H1 (cell line): ENCODE measurements around the gene EIF2B1. TPM values are rescaled to one million over a fixed set of nuclear protein-coding genes. Genes with fewer than 3 reads are reported as not detected.
"Not testable (repeated sequence)": the region's sequence is repeated elsewhere in the genome, so short reads cannot be mapped to it uniquely, and the experiment has no call there.

Source experiments
- CTCF ChIA-PET: fragments of 300-600 bp; sonication (Branson Sonifier 250); formaldehyde crosslinking; loops from one replicate; lab custom pipeline; 2021; ENCODE audit not compliant: partially characterized antibody; lab: Charles Lee
- POLR2A ChIA-PET: fragments of 300-600 bp; sonication (Branson Sonifier 250); formaldehyde crosslinking; loops from one replicate; lab custom pipeline; 2021; ENCODE audit warnings: inconsistent platforms; ENCODE audit not compliant: partially characterized antibody; lab: Charles Lee
- DNase-seq, 2 experiments: peaks; one replicate each; pipeline versions ENCODE4 v3.0.0 to v3.0.0-alpha.2; 2010 to 2022; ENCODE audit warnings: low spot score in 2 of 2, low read depth in 1 of 2, mixed read lengths in 1 of 2
- FAIRE-seq: peaks from 2 replicates; lab custom pipeline; 2011; peaks lifted over from hg19 to GRCh38; lab: Jason Lieb, UNC
- H2AFZ ChIP-seq: 2 replicates; pipeline ENCODE4 v1.8.1; 2012; ENCODE audit warnings: low read length, inconsistent platforms
- H2AK5ac ChIP-seq: 2 replicates; pipeline ENCODE4 v1.6.1; 2013; ENCODE audit warnings: low read depth, low read length
- H2BK120ac ChIP-seq: replicated peaks from 2 replicates; pipeline ENCODE3; 2013; ENCODE audit warnings: low read depth, low read length, inconsistent platforms
- H2BK12ac ChIP-seq: 2 replicates; pipeline ENCODE4 v1.6.1; 2013; ENCODE audit warnings: low read depth, low read length
- H2BK15ac ChIP-seq: 2 replicates; pipeline ENCODE4 v1.6.1; 2013; ENCODE audit warnings: low read length
- H2BK20ac ChIP-seq: 2 replicates; pipeline ENCODE4 v1.6.1; 2013; ENCODE audit warnings: low read length
- H2BK5ac ChIP-seq: 2 replicates; pipeline ENCODE4 v1.6.1; 2013; ENCODE audit warnings: low read depth, low read length
- H3K14ac ChIP-seq: 2 replicates; pipeline ENCODE4 v1.6.1; 2013; ENCODE audit warnings: inconsistent platforms; ENCODE audit not compliant: insufficient read length
- H3K18ac ChIP-seq: 2 replicates; pipeline ENCODE4 v1.6.1; 2013; ENCODE audit warnings: low read length; ENCODE audit errors: extremely low read depth
- H3K23ac ChIP-seq: 2 replicates; pipeline ENCODE4 v1.6.1; 2013; ENCODE audit warnings: inconsistent platforms; ENCODE audit not compliant: insufficient read length
- H3K23me2 ChIP-seq: 2 replicates; pipeline ENCODE4 v1.6.1; 2013; ENCODE audit warnings: low read depth, low read length
- H3K27ac ChIP-seq: 2 replicates; pipeline ENCODE4 v1.6.1; 2011; ENCODE audit warnings: low read depth, low read length, inconsistent platforms
- H3K27me3 ChIP-seq, 4 experiments: replicated peaks in 1 of 4; 1 replicate in 1 of 4; 2 replicates in 3 of 4; pipeline versions ENCODE4 v1.6.1 to v1.8.1; 2011 to 2013; ENCODE audit warnings: low read length in 3 of 4, mild to moderate bottlenecking in 3 of 4, inconsistent platforms in 2 of 4, mixed read lengths in 2 of 4, moderate library complexity in 1 of 4; ENCODE audit not compliant: control insufficient read depth in 3 of 4, insufficient read depth in 3 of 4; ENCODE audit errors: extremely low read depth in 1 of 4
- H3K36me3 ChIP-seq, 4 experiments: 2 replicates each; pipeline versions ENCODE4 v1.6.1 to v1.8.1; 2011 to 2013; ENCODE audit warnings: mild to moderate bottlenecking in 4 of 4, low read length in 3 of 4, moderate library complexity in 2 of 4, control low read depth in 1 of 4, inconsistent platforms in 1 of 4; ENCODE audit not compliant: insufficient read depth in 4 of 4, control insufficient read depth in 2 of 4
- H3K4ac ChIP-seq: replicated peaks from 2 replicates; pipeline ENCODE3; 2013; ENCODE audit warnings: low read length, low read depth, mixed read lengths, inconsistent platforms; ENCODE audit not compliant: insufficient read length
- H3K4me1 ChIP-seq, 4 experiments: replicated peaks in 1 of 4; 1 replicate in 1 of 4; 2 replicates in 3 of 4; pipeline versions ENCODE4 v1.6.1 to v1.8.1; 2011 to 2013; ENCODE audit warnings: low read length in 3 of 4, inconsistent platforms in 2 of 4, mixed read lengths in 1 of 4; ENCODE audit not compliant: insufficient read depth in 4 of 4, control insufficient read depth in 3 of 4
- H3K4me2 ChIP-seq, 2 experiments: 2 replicates each; pipeline versions ENCODE4 v1.6.1 to v1.8.1; 2011 to 2013; ENCODE audit warnings: low read depth in 2 of 2, low read length in 2 of 2, control low read depth in 1 of 2, inconsistent platforms in 1 of 2, mild to moderate bottlenecking in 1 of 2; ENCODE audit not compliant: insufficient read depth in 1 of 2
- H3K4me3 ChIP-seq, 4 experiments: fragments of 200-600, 300-600 bp in 1 of 4; sonication (generic), shearing (Covaris generic), sonication (Bioruptor Twin) in 1 of 4; 2 replicates each; pipeline versions ENCODE4 v1.5.1 to v1.8.1; 2011 to 2016; ENCODE audit warnings: low read length in 4 of 4, low read depth in 3 of 4, control low read depth in 2 of 4, inconsistent platforms in 2 of 4, mild to moderate bottlenecking in 2 of 4, mixed read lengths in 1 of 4, moderate library complexity in 1 of 4; ENCODE audit not compliant: insufficient read depth in 2 of 4; ENCODE audit errors: extremely low read depth in 1 of 4
- H3K56ac ChIP-seq: replicated peaks from 2 replicates; pipeline ENCODE3; 2013; ENCODE audit warnings: low read depth, mild to moderate bottlenecking, mixed read lengths, low read length, inconsistent platforms; ENCODE audit not compliant: insufficient read length
- H3K79me1 ChIP-seq: 2 replicates; pipeline ENCODE4 v1.6.1; 2013; ENCODE audit warnings: low read depth, low read length, control low read depth
- H3K79me2 ChIP-seq, 2 experiments: 2 replicates each; pipeline versions ENCODE4 v1.6.1 to v1.8.1; 2012 to 2013; ENCODE audit warnings: low read length in 2 of 2, mild to moderate bottlenecking in 2 of 2, inconsistent platforms in 1 of 2; ENCODE audit not compliant: insufficient read depth in 2 of 2, control insufficient read depth in 1 of 2
- H3K9ac ChIP-seq, 4 experiments: replicated peaks in 1 of 4; 1 replicate in 1 of 4; 2 replicates in 3 of 4; pipeline versions ENCODE4 v1.6.1 to v1.8.1; 2011 to 2013; ENCODE audit warnings: low read depth in 3 of 4, low read length in 3 of 4, control low read depth in 2 of 4, mild to moderate bottlenecking in 2 of 4, moderate library complexity in 2 of 4, inconsistent platforms in 1 of 4; ENCODE audit errors: extremely low read depth in 1 of 4
- H3K9me3 ChIP-seq, 2 experiments: 2 replicates each; pipeline versions ENCODE4 v1.6.1 to v1.8.1; 2012 to 2013; ENCODE audit warnings: mild to moderate bottlenecking in 2 of 2, moderate library complexity in 2 of 2, control low read depth in 1 of 2, inconsistent platforms in 1 of 2, low read depth in 1 of 2, low read length in 1 of 2, mixed read lengths in 1 of 2; ENCODE audit not compliant: insufficient read depth in 2 of 2
- H4K20me1 ChIP-seq, 2 experiments: replicated peaks in 1 of 2; 2 replicates each; pipeline versions ENCODE3 to v1.8.1; 2011 to 2013; ENCODE audit warnings: inconsistent platforms in 2 of 2, low read length in 2 of 2, mild to moderate bottlenecking in 1 of 2; ENCODE audit not compliant: insufficient read depth in 2 of 2, control insufficient read depth in 1 of 2
- H4K5ac ChIP-seq: 2 replicates; pipeline ENCODE4 v1.6.1; 2013; ENCODE audit warnings: low read length, low read depth, mixed read lengths, inconsistent platforms; ENCODE audit not compliant: insufficient read length
- H4K8ac ChIP-seq: 2 replicates; pipeline ENCODE4 v1.8.0; 2013; ENCODE audit warnings: mild to moderate bottlenecking, moderate library complexity, low read length, inconsistent platforms; ENCODE audit not compliant: insufficient read depth; ENCODE audit errors: extremely low read depth
- H4K91ac ChIP-seq: replicated peaks from 2 replicates; pipeline ENCODE3; 2013; ENCODE audit warnings: low read length, mixed read lengths, inconsistent platforms; ENCODE audit not compliant: insufficient read length
- EGR1 ChIP-seq: IDR thresholded peaks from 2 replicates; pipeline ENCODE4 v1.6.1; 2011; ENCODE audit warnings: low read depth, low read length, borderline replicate concordance
- WGBS, 2 experiments: shearing (Covaris generic) in 1 of 2; methylation state at CpG; one replicate each; pipeline versions ENCODE4 v1.1.6 to v1.1.7; 2013 to 2015; ENCODE audit warnings: low lambda C conversion rate in 2 of 2, mixed read lengths in 2 of 2, inconsistent platforms in 1 of 2, low coverage in 1 of 2, missing lambda C conversion rate in 1 of 2; ENCODE audit not compliant: insufficient replicate concordance in 2 of 2, insufficient coverage in 1 of 2, insufficient read length in 1 of 2; ENCODE audit errors: extremely low coverage in 1 of 2, missing lambda C conversion rate in 1 of 2; 5-methylcytosine and 5-hydroxymethylcytosine counted together
- polyA plus RNA-seq, 7 experiments: library from polyadenylated mRNA; depleted of rRNA in 3 of 7; stranded (reverse) in 5 of 7; unstranded in 2 of 7; fragments of >200 nt in 5 of 7; fragments of 200-250 nt in 2 of 7; gene quantifications; 1 replicate in 5 of 7; 2 replicates in 1 of 7; 4 replicates in 1 of 7; pipeline versions ENCODE4 v1.2.1 to v1.2.3, GENCODE V29; 2011 to 2013; ENCODE audit warnings: missing spikeins in 2 of 7, mixed read lengths in 2 of 7
- total RNA-seq: library from RNA; stranded (reverse); fragmentation: NEBNext Ultra II Directional; extraction: Animal tissue kit (Norgen Biotek cat#: 25700); gene quantifications from 2 replicates; pipeline ENCODE4 v1.2.1, GENCODE V29; 2021

EIF2B1 gene
- total and polyA plus RNA-seq, 2 of the 8 experiments (the other 6 are each of a cell fraction or from before 2014, with no cell fraction given), result 24.9 to 49.9 TPM

DNA sequence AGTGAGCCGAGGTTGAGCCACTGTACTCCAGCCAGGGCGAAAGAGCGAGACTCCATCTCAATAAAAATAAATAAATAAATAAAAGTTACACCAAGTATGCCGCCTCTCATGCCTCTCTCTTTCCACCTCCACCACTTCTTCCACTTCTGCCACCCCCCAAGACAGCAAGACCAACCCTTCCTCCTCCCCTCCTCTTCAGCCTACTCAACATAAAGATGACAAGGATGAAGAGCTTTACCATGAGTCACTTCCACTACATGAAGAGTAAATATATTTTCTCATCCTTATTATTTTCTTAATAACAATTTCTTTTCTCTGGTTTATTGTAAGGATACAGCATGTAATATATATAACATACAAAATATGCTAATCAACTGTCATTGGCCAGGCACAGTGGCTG, 52.7 kb downstream of the EIF2B1 start (continued):
- TF ChIP-seq EGR1, result no peak

DNA sequence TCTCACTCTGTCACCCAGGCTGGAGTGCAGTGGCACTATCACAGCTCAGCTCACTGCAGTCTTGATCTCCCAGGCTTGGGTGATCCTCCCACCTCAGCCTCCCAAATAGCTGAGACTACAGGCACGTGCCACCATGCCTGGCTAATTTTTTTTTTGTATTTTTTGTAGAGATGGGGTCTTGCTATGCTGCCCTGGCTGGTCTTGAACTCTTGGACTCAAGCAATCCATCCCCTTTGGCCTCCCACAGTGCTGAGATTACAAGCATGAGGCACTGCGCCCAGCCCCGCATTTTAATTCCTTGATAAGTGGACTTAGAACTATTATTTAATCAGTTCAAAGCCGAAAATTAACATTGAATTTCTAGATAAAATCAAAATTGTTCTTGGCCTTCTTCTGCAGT, 54.7 kb downstream of the EIF2B1 start:
- H2BK5ac ChIP-seq, H3K9me3 ChIP-seq, H2BK15ac ChIP-seq, H3K4me1 ChIP-seq, H4K8ac ChIP-seq, H4K20me1 ChIP-seq, H3K18ac ChIP-seq, H3K4me3 ChIP-seq, POLR2A ChIA-PET, H3K79me2 ChIP-seq, H3K4ac ChIP-seq, H3K79me1 ChIP-seq, H2BK120ac ChIP-seq, H3K27ac ChIP-seq, H2BK12ac ChIP-seq, H3K9ac ChIP-seq, H3K36me3 ChIP-seq, H2AFZ ChIP-seq, H3K27me3 ChIP-seq, H3K56ac ChIP-seq, H2AK5ac ChIP-seq, FAIRE-seq, H4K91ac ChIP-seq, H3K4me2 ChIP-seq, H3K23ac ChIP-seq, H3K23me2 ChIP-seq, H2BK20ac ChIP-seq, H3K14ac ChIP-seq, DNase-seq, H4K5ac ChIP-seq: not testable (repeated sequence)
- 94% methylated on average over 4 of the region's 4 CpGs; no CpG with 5 or more reads in 1 of the 2 experiments for WGBS, 2 experiments
- CTCF ChIA-PET, result interaction anchor here (0.6 to 1.3 kb wide), 6 partner anchors 8 to 309 kb away, joined by 3 read pairs; no protein-coding TSS in a partner anchor
